ENCODE measurements around the gene RBM10. TPM values are rescaled to one million over a fixed set of nuclear protein-coding genes. Genes with fewer than 3 reads are reported as not detected.

Gene RBM10
- total RNA-seq, 1 donor from 2014 or later = 32.1 TPM

DNA sequence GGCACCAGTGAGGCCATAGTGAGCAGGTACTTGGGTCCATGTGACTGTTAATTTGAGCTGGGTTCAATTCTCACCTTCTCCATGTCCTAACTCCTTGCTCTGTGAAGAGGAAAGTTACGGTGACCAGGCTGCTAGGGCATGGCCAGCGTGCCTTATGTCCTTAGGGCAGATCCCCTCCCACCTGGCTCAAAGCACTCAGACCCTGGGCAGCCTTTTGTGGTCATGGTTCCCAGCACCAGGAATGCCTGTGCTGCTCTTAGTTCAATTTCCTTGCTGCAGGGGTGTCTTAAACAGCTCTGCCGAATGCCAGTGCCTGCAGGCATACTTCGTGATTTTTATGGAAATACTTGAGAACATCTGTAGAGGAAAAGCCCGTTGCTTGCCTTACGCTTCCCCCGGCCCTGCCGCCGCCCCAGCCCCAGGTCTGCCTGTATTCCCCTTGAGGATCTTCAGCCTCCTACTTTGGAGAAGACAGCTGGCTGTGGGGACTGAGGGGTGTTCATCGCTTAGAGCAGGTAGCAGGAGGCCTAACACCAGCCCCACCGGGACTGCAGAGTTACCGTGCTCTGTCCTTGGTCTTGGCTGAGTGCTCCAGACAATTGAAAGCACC is 70.4 kb downstream of the RBM10 start:
- DNase-seq (no peak), ATAC-seq (no peak)
- TF ChIP-seq, protein P1, sequence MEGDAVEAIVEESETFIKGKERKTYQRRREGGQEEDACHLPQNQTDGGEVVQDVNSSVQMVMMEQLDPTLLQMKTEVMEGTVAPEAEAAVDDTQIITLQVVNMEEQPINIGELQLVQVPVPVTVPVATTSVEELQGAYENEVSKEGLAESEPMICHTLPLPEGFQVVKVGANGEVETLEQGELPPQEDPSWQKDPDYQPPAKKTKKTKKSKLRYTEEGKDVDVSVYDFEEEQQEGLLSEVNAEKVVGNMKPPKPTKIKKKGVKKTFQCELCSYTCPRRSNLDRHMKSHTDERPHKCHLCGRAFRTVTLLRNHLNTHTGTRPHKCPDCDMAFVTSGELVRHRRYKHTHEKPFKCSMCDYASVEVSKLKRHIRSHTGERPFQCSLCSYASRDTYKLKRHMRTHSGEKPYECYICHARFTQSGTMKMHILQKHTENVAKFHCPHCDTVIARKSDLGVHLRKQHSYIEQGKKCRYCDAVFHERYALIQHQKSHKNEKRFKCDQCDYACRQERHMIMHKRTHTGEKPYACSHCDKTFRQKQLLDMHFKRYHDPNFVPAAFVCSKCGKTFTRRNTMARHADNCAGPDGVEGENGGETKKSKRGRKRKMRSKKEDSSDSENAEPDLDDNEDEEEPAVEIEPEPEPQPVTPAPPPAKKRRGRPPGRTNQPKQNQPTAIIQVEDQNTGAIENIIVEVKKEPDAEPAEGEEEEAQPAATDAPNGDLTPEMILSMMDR (IDR thresholded peaks at IDR 0.05) = no peak
- no peak overlapping the region for H3K27ac ChIP-seq
- H3K4me3 ChIP-seq = no peak overlapping the region
- peaks cover 17% of the 10 kb centered on the region for H3K4me1 ChIP-seq
- intact Hi-C loops (cut with DNase I) = no loop called here
- H3K9me3 ChIP-seq = no peaks in the 10 kb centered on the region
- peaks cover 57% of the 10 kb centered on the region for H3K36me3 ChIP-seq
- H3K27me3 ChIP-seq (ENCODE audit: low read depth) = no peaks in the 10 kb centered on the region

DNA sequence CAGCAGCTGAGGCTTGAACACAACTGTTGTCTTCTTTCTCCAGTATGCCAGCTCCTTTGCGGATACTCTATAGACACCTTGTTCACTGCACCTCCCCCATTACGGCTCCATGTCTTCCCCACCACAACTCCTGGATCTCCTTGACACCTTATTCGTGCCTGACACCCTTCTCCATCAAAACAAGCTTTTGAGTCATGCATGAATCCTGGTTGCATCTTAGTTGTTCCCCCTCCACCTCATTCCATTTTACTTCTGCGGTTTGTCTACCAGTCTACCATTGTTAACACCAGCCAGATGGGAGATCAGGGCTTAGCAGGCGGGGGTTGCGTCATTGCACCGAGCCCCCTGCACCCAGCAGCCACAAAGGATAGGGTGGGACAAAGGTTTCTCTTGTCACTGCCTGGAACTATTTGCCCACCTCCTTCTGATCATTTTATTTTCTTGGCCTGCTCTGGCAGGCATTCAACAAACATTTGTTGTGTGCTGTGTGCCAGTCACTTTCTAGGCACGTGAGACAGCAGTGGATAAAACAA is 71.4 kb downstream of the RBM10 start:
- no peaks in the 10 kb centered on the region for H3K27me3 ChIP-seq (ENCODE audit: low read depth)
- H3K4me1 ChIP-seq = peaks cover 24% of the 10 kb centered on the region
- intact Hi-C loops (cut with DNase I) = no loop called here
- TF ChIP-seq, protein P1 (IDR thresholded peaks at IDR 0.05) = no peak
- ATAC-seq (no peak), DNase-seq (no peak)
- peaks cover 46% of the 10 kb centered on the region for H3K36me3 ChIP-seq
- H3K4me3 ChIP-seq = no peak overlapping the region
- H3K9me3 ChIP-seq = no peaks in the 10 kb centered on the region
- H3K27ac ChIP-seq = peak overlapping the region; percentile 82

DNA sequence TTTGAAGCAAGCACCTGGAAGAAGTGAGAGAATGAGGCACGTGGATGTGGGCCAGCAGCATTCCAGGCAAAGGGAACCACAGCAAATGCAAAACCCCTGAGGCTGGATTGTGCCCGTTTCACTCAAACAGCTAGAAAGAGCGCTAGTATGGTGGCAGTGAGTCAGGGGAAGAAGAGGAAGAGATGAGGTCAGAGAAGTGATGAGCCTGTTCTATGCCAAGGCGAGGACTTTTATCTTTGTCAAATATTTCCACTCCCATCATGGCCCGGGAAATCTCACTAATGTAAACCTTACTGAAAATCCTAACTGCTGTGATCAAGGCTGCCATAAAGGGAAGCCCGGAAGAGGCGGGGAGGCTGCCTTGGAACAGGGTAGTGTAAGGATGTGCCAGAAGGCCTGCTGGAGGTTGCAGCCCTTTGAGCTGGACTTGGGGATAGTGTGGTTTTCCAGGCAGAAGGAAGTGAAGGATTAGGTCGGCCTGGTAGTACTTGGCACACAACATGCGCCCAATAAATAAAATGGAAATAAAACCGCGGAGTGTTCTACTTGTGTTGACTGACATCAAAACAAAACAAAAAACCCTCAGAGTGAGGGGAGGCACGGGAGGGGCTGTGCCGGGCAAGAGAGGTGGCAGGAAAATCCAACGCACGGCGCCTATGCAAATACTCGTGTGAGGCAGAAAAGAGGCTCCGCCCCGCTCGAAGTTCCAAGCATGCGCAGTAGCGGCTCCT is 72.3 kb downstream of the RBM10 start:
- TF ChIP-seq, protein P1 (IDR thresholded peaks at IDR 0.05) = no peak
- H3K4me3 ChIP-seq = peak overlapping the region; percentile 40
- intact Hi-C loops (cut with DNase I) = no loop called here
- peak overlapping the region; percentile 82 for H3K27ac ChIP-seq
- DNase-seq (peak; percentile 50), ATAC-seq (peak; percentile 1 to 2)
- H3K27me3 ChIP-seq (ENCODE audit: low read depth) = no peaks in the 10 kb centered on the region
- peaks cover 24% of the 10 kb centered on the region for H3K4me1 ChIP-seq
- H3K36me3 ChIP-seq = peaks cover 38% of the 10 kb centered on the region
- H3K9me3 ChIP-seq = no peaks in the 10 kb centered on the region

DNA sequence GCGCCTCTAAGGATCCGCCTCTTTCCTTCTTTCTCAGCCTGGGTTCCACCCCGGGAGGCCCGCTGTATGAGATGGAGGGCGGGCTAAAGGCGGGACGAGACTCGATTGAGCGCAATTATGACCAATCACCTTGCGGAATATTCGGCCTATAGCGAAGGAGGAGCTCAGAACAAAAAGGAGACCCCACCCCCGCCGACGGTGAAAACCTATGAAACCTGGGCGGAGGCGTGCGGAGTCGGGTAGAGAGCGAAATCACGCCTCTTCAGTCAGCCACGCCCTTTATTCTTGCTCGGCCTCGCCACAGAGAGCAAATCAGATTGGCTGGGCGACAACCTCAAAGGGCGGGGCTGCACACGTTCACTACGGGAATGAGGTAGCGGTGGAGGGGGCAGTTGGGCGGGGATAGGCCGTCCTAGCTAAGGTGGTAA is 72.8 kb downstream of the RBM10 start:
- DNase-seq (peak; percentile 98), ATAC-seq (peak; percentile 92 to 94)
- Histone ChIP-seq H3K4me1 (peaks cover 24% of the 10 kb centered on the region), H3K36me3 (peaks cover 32% of the 10 kb centered on the region), H3K4me3 (peak overlapping the region; percentile 66), H3K9me3 (no peaks in the 10 kb centered on the region), H3K27me3 (ENCODE audit: low read depth) (no peaks in the 10 kb centered on the region), H3K27ac (peak overlapping the region; percentile 98)
- TF ChIP-seq, protein P1 (IDR thresholded peaks at IDR 0.05) = no peak
- intact Hi-C loops (cut with DNase I) = no loop called here

DNA sequence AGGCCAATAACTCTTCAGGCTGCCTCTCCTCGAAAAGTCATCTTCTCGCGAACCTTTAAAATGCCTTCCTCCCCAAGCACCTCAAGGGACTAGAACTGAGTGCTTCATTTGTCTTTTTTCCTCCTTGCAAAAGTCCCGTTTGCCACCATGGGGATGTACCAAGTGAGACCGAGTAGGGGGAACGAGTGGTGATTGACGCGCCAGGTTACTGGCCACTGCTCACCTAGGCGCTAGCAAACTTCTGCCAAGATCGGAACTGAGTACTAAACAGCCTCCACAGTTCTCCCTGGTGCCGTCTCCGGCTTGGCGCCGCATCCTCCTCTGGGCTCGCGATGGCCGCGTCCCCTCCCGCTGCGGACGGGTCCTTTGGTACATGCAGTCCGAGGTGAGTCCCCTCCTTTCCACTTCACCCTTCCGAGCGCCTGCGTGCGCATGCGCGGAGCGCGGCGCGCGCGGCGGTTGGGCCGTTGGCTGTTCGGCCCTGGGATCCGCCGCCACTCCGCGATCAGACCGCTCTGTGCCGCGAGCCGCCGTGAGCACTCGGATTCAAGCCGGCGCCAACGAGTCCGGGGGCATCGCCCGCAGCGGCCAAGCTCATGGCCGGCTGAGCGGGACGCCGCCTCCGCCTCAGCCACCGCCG is 73.4 kb downstream of the RBM10 start, which contains the start of gene CDK16:
Gene CDK16 (plus strand): TSS at position 402 of the 640 bp plus-strand sequence. CDS start 4,877 bp downstream, outside the sequence.
- H3K27me3 ChIP-seq (ENCODE audit: low read depth) = no peaks in the 10 kb centered on the region
- peaks cover 24% of the 10 kb centered on the region for H3K4me1 ChIP-seq
- peak within 1 kb of the TSS; percentile 98 for H3K27ac ChIP-seq
- peak; percentile 82 to 87 for ATAC-seq
- intact Hi-C loops (cut with DNase I) = no loop called here
- H3K9me3 ChIP-seq = no peaks in the 10 kb centered on the region
- H3K36me3 ChIP-seq = peaks cover 31% of the 10 kb centered on the region
- H3K4me3 ChIP-seq = peak within 1 kb of the TSS; percentile 66
- peak; percentile 78 for DNase-seq
- TF ChIP-seq, protein P1 (IDR thresholded peaks at IDR 0.05) = no peak
